Suprapubic skin (tissue), 4 donors: ENCODE data around the gene PLCB1.

ENCODE experiments used
- CTCF ChIP-seq, 2 donors: fragments of 200-600 bp in 1 of 2; fragments of 450-650 bp in 1 of 2; sonication (generic) in 1 of 2; IDR thresholded peaks; one replicate each; pipeline ENCODE4 v1.5.1; 2016 to 2019; ENCODE audit warnings: antibody characterized with exemption in 2 of 2, mild to moderate bottlenecking in 1 of 2, moderate library complexity in 1 of 2
- POLR2A ChIP-seq, 2 donors: fragments of 450-650 bp; IDR thresholded peaks; one replicate each; pipeline ENCODE4 v1.6.1; 2017; ENCODE audit warnings: antibody characterized with exemption in 2 of 2, mild to moderate bottlenecking in 2 of 2, moderate library complexity in 2 of 2
- POLR2AphosphoS5 ChIP-seq, 3 donors: sonication (generic); formaldehyde crosslinking; IDR thresholded peaks; one replicate each; pipeline ENCODE4 v1.6.1; 2017; ENCODE audit warnings: antibody characterized with exemption in 3 of 3

- TF ChIP-seq CTCF (IDR thresholded peaks at IDR 0.05) (no peak), POLR2AphosphoS5 (IDR thresholded peaks at IDR 0.05) (no peak), POLR2A (IDR thresholded peaks at IDR 0.05) (no peak)
These were observed 112.6 kb downstream of the PLCB1 start for GRCh38 chr20:8244637-8245036.
